SK-N-SH (cell line): ENCODE results near the gene FBXW5.

Source experiments
- CTCF ChIP-seq: fragments of 200-600 bp; sonication (generic); IDR thresholded peaks from 2 replicates; pipeline ENCODE4 v1.6.1; 2017; ENCODE audit warnings: antibody characterized with exemption, mild to moderate bottlenecking, moderate library complexity
- JUND ChIP-seq: IDR thresholded peaks from 2 replicates; pipeline ENCODE4 v1.4.0; 2012
- NRF1 ChIP-seq: IDR thresholded peaks from 2 replicates; pipeline ENCODE4 v1.6.1; 2012; ENCODE audit warnings: low read depth, mild to moderate bottlenecking, low read length
- REST ChIP-seq: IDR thresholded peaks from 2 replicates; pipeline ENCODE4 v1.6.1; 2012; ENCODE audit warnings: mild to moderate bottlenecking, low read depth, low read length, moderate library complexity

GRCh38 chr9:136972743-136973142, 28.2 kb upstream of the FBXW5 start:
- TF ChIP-seq NRF1 (no peak), CTCF (no peak), REST (no peak), JUND (no peak)
